Suppressor macrophage (primary cell): ENCODE data around the gene CDADC1.
"Not testable (repeated sequence)": the region's sequence is repeated elsewhere in the genome, so short reads cannot be mapped to it uniquely, and the experiment has no call there.

Source experiments
- DNase-seq, 4 experiments: peaks; one replicate each; pipeline ENCODE4 v3.0.0-alpha.2; 2020 to 2022

The CDADC1 gene

GRCh38 chr13:49238621-49239020 lies 9.1 kb upstream of the CDADC1 start:
- DNase-seq, result no peak

GRCh38 chr13:49240017-49240416 lies 7.7 kb upstream of the CDADC1 start:
- DNase-seq, result peak; percentile 29 to 55 (median 47)

DNA sequence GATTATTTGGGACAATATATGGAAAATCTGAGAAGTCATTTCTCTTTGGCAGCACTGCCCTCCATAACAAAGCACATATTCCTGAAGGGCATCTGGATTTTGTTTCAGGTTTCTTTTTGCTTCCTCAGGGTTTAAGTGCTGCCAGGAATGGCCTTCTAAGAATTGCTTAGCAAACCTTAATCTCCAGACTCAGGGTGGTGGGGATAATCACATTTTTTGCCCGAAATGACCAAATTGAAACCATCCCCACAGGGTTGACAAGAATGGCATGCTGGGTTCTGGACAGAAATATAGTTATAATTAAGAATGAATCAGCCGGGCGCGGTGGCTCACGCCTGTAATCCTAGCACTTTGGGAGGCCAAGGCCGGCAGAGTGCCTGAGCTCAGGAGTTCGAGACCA lies 6.4 kb upstream of the CDADC1 start:
- no peak for DNase-seq

DNA sequence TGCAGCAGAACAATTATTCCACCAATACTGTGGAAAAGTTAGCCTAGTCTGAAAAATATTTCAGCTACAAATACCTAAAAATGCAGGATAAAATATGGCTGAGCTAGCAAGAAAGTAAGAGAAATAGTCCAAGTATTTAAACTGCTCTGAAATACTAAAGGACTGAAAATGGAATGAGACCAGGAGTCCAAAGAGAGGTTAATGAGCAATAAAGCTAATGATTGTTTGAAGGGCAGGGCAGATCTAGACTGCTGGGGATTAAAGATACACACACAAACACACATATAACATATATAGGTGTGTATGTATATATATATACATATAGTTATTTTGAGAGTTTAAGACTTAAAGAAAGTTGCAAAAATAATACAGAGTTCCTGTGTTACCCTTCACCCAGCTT lies 2.6 kb upstream of the CDADC1 start:
- DNase-seq, result no peak

GRCh38 chr13:49246850-49247642 lies 679 bp upstream of the CDADC1 start:
- DNase-seq, result peak in 1 of 4 experiments; percentile 84

DNA sequence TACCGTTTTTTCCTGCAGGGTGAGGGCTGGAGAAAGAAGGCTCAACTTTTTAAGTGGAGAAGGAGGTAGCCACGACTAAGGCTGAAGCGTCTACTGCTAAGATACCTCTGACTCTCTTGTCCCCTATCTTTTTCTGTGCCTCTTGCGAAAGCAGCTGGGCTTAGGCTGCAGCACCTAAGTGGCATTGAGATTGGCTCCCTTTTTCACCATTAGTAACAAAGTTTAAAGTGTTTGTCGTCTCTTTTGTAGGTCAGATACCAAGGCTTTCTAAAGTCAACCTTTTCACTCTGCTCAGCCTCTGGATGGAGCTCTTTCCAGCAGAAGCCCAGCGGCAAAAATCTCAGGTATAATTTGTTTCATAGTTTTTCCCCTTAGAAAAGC lies 887 bp downstream of the CDADC1 start:
- peak in 2 of 4 experiments; percentile 5 to 16 for DNase-seq

GRCh38 chr13:49251326-49251725 lies 3.6 kb downstream of the CDADC1 start:
- DNase-seq, result no peak

- no peak for DNase-seq
Measured at GRCh38 chr13:49253310-49253709, 5.6 kb downstream of the CDADC1 start.

GRCh38 chr13:49254007-49254406 lies 6.3 kb downstream of the CDADC1 start:
- DNase-seq, result no peak

DNA sequence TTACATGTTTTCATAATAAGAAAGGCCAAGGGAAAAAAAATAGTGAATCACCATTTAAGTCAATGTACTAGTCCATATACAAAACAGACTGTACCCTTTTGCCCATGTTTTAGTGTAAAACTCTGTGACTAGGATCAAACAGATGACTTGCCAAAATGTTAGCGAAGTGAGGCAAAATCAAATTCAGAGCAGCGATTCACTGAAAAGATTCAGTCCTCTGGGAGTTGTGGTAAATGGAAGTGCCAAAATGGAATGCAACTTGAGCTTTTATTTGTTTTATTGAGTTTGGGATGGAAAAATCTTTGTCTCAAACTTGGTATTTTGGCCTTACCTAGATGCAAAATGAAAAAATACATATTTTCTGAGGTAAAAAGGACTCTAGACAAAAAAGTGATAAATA lies 9.1 kb downstream of the CDADC1 start:
- no peak for DNase-seq

DNA sequence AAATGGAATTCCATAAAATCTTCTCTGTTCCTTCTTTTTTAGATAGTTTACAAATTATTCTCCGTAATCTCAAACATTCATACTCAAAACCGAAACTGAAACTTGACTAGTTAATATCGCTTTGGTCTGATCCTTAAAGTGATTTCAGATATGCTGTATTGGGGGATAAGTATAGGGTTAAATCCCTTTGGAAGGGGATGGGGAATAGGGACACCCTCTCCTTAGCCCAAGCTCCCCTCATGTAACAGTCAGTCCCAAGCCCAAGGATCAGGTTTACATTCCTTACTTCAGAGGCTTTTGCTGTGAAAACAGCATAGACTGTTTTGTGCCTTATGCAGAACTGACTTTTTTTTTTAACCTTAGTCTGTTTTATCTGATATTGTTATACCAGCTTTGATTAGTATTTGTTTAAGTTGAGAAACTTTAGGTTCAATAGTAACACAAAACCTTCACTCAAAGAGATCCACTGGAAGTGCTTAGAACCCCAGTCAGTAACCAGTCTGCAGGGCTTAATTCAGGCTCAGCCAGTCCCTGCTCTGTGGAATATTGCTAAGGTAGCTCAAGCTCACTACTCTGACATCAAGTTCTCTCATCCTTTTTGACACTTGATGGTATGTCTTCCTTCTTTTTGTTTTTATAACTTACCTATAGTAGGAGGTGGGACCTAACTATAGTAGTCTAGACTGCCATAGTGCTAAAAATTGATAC lies 10.5 kb downstream of the CDADC1 start:
- DNase-seq, result peak in 2 of 4 experiments; percentile 29 to 30

GRCh38 chr13:49259586-49259985 lies 11.9 kb downstream of the CDADC1 start:
- no peak for DNase-seq

DNA sequence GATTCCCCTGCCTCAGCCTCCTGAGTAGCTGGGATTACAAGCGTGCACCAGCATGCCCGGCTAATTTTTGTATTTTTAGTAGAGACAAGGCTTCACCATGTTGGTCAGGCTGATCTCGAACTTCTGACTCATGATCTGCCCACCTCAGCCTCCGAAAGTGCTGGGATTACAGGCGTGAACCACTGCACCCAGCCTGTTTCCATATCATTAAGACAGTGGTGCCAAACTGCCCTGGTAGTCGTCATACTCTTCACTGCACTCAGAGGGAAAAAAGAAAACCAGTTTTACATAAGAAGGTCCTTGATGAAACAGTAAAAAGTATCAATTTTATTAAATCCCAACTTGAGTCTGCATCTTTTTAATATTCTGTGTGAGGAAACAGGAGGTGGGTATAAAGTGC lies 14.9 kb downstream of the CDADC1 start:
- DNase-seq, result no peak

GRCh38 chr13:49265822-49266221 lies 18.1 kb downstream of the CDADC1 start:
- DNase-seq, result no peak

DNA sequence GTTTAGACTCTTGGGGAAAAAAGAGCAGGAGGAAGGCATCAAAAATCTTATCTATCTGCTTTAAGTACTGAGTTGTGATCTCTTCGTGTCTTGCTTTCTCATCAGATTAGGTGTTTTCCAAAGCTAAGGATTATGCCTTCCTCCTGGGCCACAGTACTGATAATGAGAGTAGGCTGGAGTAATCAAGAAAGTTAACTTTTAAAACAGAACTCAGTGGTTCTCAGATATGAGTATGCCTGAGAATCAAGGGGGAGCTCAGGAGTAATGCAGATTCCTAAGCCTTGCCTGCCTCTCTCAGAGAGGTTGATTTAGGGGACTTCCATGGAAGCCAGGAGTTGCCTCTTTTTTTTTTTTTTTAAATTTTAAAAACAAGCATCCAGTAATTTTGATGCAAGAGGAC lies 23.5 kb downstream of the CDADC1 start:
- no peak for DNase-seq

GRCh38 chr13:49272296-49272695 lies 24.6 kb downstream of the CDADC1 start:
- DNase-seq, result peak in 1 of 4 experiments; percentile 20

- no peak for DNase-seq
Measured at GRCh38 chr13:49278211-49278610, 30.5 kb downstream of the CDADC1 start.

DNA sequence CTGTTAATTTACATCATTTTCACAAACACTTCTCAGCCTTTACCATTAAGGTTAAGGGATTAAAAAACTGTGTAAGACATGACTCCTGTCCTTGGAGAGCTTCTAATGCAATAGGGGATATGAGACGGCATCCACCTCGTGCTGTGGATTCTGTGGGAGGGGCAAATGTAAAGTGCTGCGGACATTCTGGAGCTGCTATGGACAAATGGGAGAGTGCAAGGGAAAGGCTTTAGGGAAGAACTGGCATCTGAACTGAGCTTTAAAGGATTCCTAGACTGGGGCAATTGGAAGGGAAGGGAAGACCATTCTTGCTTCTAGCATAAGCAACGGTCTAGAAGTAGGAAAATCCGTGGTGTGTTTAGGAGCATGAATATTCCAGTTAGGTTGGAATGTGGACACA lies 31.4 kb downstream of the CDADC1 start:
- no peak for DNase-seq

- DNase-seq, result no peak
Measured at GRCh38 chr13:49279885-49280284, 32.2 kb downstream of the CDADC1 start.

DNA sequence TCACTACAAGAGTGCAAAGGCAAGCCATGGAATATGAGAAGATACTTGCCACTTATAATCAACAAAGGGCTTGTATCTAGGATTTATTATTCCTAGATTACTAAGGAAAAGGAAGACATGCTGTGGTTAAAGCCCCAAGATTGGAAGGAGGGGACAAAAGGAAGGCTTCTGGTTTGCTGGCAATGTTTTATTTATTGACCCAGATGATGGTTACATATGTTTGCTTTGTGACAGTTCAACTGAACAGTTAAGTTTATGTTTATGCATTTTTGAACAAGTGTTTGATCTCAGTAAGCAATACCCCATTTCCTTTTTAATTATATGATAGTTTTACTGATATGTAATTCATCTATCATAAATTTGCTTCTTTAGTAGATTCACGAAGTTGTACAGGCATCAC lies 40.3 kb downstream of the CDADC1 start:
- DNase-seq, result no peak

DNA sequence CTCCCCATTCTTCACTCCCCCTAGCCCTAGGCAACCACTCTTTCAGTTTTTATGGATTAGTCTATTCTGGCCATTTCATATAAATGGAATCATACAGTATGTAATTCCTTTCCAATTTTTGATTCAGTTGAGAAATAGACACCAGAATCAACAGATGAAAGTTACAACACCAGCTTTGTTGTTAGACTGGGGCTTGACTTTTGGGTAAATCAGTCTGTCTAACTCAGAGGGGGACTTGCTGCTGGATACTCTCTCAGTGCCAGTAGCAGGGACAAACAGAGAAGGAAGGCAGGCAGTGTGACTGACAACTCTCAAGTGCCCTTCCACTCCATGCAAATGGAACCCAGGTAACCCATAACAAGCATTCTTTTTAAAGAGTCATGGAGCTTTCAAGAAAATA lies 40.7 kb downstream of the CDADC1 start:
- DNase-seq, result no peak

DNA sequence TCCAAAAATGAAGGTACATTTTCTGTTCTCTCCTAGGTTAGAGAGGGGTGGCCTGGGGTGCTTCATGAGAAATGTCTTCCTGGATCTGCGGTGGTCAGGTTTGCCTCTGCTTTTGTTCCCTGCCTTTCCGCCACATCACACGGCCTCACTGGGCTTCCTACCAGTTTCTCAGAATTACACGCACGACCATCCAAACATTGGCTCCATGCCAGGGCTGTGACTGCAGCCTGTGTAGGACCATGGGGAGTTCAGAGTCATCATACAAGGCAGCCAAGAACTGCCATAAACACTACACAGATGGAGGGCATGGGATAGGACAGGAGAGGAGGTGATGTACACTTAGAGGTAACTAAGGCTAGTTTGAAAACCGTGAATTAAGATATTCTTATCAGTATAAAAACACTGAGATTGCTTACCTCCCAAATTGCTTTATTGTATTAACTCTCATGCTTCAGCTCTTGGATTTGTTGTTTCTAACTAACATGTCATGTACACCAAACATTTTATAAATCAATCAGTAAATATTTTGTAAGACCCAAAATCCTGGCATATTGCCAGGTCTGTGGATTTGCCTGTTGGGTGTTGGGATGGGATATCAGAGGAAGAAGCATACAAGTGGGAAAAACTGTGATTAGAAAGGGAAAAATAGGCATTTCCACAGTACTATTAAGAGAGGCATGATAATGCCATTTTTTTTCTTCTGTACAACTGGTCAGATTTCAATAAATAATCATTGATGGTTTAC lies 45.2 kb downstream of the CDADC1 start:
- no peak for DNase-seq

GRCh38 chr13:49294723-49295122 lies 47.0 kb downstream of the CDADC1 start:
- not testable (repeated sequence) for DNase-seq

GRCh38 chr13:49295244-49295643 lies 47.5 kb downstream of the CDADC1 start:
- DNase-seq, result no peak
